Measurements from ENCODE around the gene TLR8. TPM values are rescaled to one million over a fixed set of nuclear protein-coding genes. Genes with fewer than 3 reads are reported as not detected.

Gene TLR8
- total RNA-seq, 1 donor from 2014 or later: 35.4 TPM

DNA sequence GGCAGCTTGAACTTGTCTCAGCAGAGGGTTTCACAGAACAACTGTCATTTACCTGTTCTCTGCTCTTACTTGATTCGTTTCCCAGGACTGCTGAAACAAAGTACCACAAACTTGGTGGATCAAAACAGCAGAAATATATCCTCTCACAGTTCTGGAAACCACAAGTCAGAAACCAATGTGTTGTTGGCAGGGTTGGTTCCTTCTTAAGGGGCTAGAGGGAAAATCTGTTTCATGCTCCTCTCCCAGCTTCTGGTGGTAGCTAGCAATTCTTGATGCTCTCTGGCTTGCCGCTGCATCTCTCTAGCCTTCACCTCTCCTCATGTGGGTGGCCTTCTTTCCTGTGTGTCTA, 4.7 kb downstream of the TLR8 start:
- Histone ChIP-seq H3K36me3 (no peaks in the 10 kb centered on the region), H3K4me1 (no peaks in the 10 kb centered on the region), H3K4me3 (no peak overlapping the region), H3K27ac (no peak overlapping the region), H3K9me3 (no peaks in the 10 kb centered on the region), H3K27me3 (ENCODE audit: low read depth) (no peaks in the 10 kb centered on the region)
- intact Hi-C loops (cut with DNase I): no loop called here
- no peak for DNase-seq
- TF ChIP-seq, protein P1, sequence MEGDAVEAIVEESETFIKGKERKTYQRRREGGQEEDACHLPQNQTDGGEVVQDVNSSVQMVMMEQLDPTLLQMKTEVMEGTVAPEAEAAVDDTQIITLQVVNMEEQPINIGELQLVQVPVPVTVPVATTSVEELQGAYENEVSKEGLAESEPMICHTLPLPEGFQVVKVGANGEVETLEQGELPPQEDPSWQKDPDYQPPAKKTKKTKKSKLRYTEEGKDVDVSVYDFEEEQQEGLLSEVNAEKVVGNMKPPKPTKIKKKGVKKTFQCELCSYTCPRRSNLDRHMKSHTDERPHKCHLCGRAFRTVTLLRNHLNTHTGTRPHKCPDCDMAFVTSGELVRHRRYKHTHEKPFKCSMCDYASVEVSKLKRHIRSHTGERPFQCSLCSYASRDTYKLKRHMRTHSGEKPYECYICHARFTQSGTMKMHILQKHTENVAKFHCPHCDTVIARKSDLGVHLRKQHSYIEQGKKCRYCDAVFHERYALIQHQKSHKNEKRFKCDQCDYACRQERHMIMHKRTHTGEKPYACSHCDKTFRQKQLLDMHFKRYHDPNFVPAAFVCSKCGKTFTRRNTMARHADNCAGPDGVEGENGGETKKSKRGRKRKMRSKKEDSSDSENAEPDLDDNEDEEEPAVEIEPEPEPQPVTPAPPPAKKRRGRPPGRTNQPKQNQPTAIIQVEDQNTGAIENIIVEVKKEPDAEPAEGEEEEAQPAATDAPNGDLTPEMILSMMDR (IDR thresholded peaks at IDR 0.05): no peak
- ATAC-seq: no peak

DNA sequence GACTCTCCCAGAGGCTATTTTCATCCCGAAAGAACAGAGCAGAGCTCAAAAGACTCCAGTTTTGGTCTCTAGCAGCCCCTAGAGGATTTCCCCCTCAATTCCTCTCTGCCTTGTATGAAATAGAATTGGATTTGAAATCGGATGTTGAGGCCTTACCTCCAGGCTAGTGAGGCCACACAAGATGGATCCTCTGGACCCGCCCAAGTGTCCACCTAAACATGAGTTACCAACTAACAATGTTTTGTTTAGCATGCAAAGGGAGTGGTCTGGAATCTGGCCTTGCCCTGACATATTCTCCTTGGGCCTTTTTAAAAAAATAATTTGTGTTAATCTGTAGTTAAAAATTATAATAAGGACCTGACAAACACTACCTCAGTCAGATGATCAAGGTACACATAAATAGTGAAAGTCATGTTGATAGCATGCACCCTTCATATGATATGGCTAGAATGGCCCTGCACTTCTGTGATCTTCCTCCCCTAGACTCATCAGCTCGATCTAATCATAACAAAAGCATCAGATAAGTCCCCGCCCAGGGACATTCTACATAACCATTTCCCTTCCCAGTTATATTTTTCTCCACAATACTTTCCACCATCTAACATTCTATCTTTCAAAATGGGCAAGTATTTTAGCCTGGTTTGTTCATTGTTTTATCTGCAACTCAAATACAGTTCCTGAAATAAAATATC, 6.5 kb downstream of the TLR8 start:
- H3K4me1 ChIP-seq: no peaks in the 10 kb centered on the region
- H3K27ac ChIP-seq: no peak overlapping the region
- no peaks in the 10 kb centered on the region for H3K36me3 ChIP-seq
- H3K27me3 ChIP-seq (ENCODE audit: low read depth): no peaks in the 10 kb centered on the region
- no peak overlapping the region for H3K4me3 ChIP-seq
- intact Hi-C loops (cut with DNase I): no loop called here
- no peak for ATAC-seq
- no peak for DNase-seq
- TF ChIP-seq, protein P1 (IDR thresholded peaks at IDR 0.05): no peak
- H3K9me3 ChIP-seq: no peaks in the 10 kb centered on the region

DNA sequence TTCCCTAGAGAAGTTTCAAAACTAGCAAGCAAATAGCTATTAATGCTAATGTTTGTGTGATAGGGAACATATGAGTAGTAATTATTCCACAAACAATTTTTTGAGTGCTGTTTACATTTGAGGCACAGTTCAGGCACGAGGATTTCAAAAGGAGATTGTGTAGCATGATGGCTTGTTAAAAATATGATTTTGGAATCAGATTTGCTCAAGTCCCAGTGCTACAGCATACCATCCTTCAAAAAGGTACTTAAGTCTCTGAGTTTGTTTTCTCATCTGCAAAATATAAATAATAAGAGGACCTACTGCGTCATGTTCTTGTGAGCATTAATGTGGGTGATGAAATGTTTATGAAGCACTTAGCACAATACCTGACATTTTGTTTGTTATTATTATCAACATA, 11.3 kb downstream of the TLR8 start:
- no peak for DNase-seq
- intact Hi-C loops (cut with DNase I): no loop called here
- H3K27me3 ChIP-seq (ENCODE audit: low read depth): no peaks in the 10 kb centered on the region
- TF ChIP-seq, protein P1 (IDR thresholded peaks at IDR 0.05): no peak
- ATAC-seq: peak in 1 of 2 donors; percentile 84
- H3K4me3 ChIP-seq: no peak overlapping the region
- no peaks in the 10 kb centered on the region for H3K9me3 ChIP-seq
- H3K4me1 ChIP-seq: no peaks in the 10 kb centered on the region
- no peak overlapping the region for H3K27ac ChIP-seq
- no peaks in the 10 kb centered on the region for H3K36me3 ChIP-seq

DNA sequence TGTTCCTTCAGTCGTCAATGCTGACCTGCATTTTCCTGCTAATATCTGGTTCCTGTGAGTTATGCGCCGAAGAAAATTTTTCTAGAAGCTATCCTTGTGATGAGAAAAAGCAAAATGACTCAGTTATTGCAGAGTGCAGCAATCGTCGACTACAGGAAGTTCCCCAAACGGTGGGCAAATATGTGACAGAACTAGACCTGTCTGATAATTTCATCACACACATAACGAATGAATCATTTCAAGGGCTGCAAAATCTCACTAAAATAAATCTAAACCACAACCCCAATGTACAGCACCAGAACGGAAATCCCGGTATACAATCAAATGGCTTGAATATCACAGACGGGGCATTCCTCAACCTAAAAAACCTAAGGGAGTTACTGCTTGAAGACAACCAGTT, 12.6 kb downstream of the TLR8 start:
- H3K4me1 ChIP-seq: no peaks in the 10 kb centered on the region
- DNase-seq: no peak
- H3K9me3 ChIP-seq: no peaks in the 10 kb centered on the region
- TF ChIP-seq, protein P1 (IDR thresholded peaks at IDR 0.05): no peak
- intact Hi-C loops (cut with DNase I): no loop called here
- H3K27ac ChIP-seq: no peak overlapping the region
- no peaks in the 10 kb centered on the region for H3K27me3 ChIP-seq (ENCODE audit: low read depth)
- no peak for ATAC-seq
- no peak overlapping the region for H3K4me3 ChIP-seq
- H3K36me3 ChIP-seq: no peaks in the 10 kb centered on the region

DNA sequence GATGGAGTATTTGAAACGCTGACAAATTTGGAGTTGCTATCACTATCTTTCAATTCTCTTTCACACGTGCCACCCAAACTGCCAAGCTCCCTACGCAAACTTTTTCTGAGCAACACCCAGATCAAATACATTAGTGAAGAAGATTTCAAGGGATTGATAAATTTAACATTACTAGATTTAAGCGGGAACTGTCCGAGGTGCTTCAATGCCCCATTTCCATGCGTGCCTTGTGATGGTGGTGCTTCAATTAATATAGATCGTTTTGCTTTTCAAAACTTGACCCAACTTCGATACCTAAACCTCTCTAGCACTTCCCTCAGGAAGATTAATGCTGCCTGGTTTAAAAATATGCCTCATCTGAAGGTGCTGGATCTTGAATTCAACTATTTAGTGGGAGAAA, 13.2 kb downstream of the TLR8 start:
- Histone ChIP-seq H3K4me1 (no peaks in the 10 kb centered on the region), H3K36me3 (no peaks in the 10 kb centered on the region), H3K4me3 (no peak overlapping the region), H3K9me3 (no peaks in the 10 kb centered on the region), H3K27ac (no peak overlapping the region), H3K27me3 (ENCODE audit: low read depth) (no peaks in the 10 kb centered on the region)
- ATAC-seq (no peak), DNase-seq (no peak)
- intact Hi-C loops (cut with DNase I): no loop called here
- TF ChIP-seq, protein P1 (IDR thresholded peaks at IDR 0.05): no peak
